HG02588 (cell line): ENCODE measurements around the gene FZR1.

Source experiments
- ATAC-seq: cut with Tn5 transposase; IDR thresholded peaks from one replicate; pipeline ENCODE4 v1.9.1; 2021; ENCODE audit warnings: mild to moderate bottlenecking, moderate library complexity; ENCODE audit not compliant: unreplicated experiment

The FZR1 gene

DNA sequence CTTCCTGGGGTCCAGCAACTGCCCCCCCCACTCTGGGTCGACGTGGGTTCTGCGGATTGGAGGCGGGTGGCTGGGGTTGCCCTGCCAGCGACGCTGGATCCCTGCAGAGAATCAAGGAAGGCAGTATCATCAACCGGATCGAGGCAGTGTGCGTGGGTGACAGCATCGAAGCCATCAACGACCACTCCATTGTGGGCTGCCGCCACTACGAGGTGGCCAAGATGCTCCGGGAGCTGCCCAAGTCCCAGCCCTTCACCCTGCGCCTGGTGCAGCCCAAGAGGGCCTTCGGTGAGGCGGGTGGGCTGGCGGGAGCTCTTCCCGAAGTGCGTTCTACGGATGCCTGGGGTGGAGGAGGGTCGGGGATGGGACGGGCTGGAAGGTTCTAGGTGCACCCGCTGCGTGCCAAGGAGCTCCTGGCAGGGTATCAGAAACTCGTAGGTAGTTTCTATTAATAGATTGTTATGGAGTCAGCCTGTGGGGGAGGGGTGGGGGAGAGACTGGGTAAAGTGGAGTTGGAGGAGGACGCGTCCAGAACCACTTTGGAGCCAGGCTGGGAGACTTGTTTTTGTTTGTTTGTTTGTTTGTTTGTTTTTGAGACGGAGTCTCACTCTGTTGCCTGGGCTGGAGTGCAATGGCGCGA, 80.7 kb downstream of the FZR1 start:
- no peak for ATAC-seq
